ENCODE data around the gene CCDC171.
A peak's percentile ranks its signal among the peaks of the same experiment; 100 is the strongest.

Gene CCDC171

DNA sequence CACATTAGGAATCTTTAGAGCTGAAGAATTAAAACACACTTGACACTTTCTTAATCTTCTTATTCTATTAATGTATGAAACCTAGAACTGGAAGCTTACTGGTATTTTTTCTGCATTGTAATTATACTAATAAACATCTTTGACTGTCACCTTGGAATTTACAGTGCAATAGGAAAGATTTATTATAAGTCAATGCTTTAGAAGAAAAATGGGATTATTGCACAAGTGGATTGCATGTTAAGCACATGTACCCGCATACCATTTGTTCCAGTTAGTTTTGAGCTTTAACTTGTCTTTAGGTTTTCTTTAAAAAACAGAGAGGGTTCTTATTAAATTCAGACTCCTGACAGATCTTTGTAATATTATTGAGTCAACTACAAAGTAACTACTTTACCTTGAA, 278.5 kb downstream of the CCDC171 start:
- no peak overlapping the region for H2AK5ac ChIP-seq (ENCODE audit: low read length)
- no peak overlapping the region for H3K4me2 ChIP-seq (ENCODE audit: low read length)
- DNase-seq = no peak
- H3K56ac ChIP-seq (ENCODE audit: low read length) = no peak overlapping the region
- H3K4me1 ChIP-seq (ENCODE audit: control insufficient read depth, low read depth, low read length) = no peaks in the 10 kb centered on the region
- no peak overlapping the region for H3K18ac ChIP-seq (ENCODE audit: low read length)
- H4K5ac ChIP-seq (ENCODE audit: low read length) = no peak overlapping the region
- H3K4me3 ChIP-seq (ENCODE audit: low read length) = no peak overlapping the region
- no peak overlapping the region for H3K27ac ChIP-seq (ENCODE audit: low read depth, low read length)
- no peak overlapping the region for H2BK5ac ChIP-seq (ENCODE audit: low read length)
- no peak overlapping the region for H3K4ac ChIP-seq (ENCODE audit: low read depth, low read length)
- no CpG with 5 or more reads among the region's 1 CpG for WGBS (ENCODE audit: extremely low coverage, insufficient coverage, low lambda C conversion rate)
- H4K8ac ChIP-seq (ENCODE audit: low read depth, low read length) = no peak overlapping the region
- no peaks in the 10 kb centered on the region for H3K79me1 ChIP-seq (ENCODE audit: low read length)
- no peak overlapping the region for H3K9ac ChIP-seq (ENCODE audit: low read length)
- H2BK120ac ChIP-seq (ENCODE audit: low read depth, low read length) = no peak overlapping the region
- H3K27me3 ChIP-seq (ENCODE audit: insufficient read depth, low read length, poor library complexity) = no peaks in the 10 kb centered on the region
- no peak overlapping the region for H2BK15ac ChIP-seq (replicated peaks; ENCODE audit: low read depth)
- H3K36me3 ChIP-seq (ENCODE audit: control insufficient read depth, insufficient read depth, low read length) = no peaks in the 10 kb centered on the region
- H3K79me2 ChIP-seq (ENCODE audit: control insufficient read depth, insufficient read depth, low read length) = no peaks in the 10 kb centered on the region
- H3K23ac ChIP-seq (ENCODE audit: low read length) = no peak overlapping the region

DNA sequence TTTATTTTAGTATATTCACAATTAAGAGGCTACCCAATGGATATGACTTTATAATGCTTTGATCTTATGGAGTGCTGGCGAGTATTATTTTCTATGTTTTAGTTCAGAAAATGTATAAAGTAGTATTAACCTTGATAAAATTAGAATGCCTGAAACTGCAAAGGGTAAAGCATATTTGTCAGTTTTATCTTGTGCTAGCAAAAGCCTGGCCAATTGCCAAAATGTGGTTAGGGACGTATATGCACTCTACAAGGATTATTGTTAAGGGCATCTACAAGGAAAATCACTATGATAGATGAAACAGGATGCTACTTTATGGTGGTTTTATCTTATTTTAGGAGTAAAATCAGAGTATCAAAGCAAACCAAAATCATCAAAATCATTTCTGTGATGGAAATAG, 281.7 kb downstream of the CCDC171 start:
- no peak overlapping the region for H3K4me3 ChIP-seq (ENCODE audit: low read length)
- no peak overlapping the region for H3K27ac ChIP-seq (ENCODE audit: low read depth, low read length)
- no peaks in the 10 kb centered on the region for H3K36me3 ChIP-seq (ENCODE audit: control insufficient read depth, insufficient read depth, low read length)
- H2AK5ac ChIP-seq (ENCODE audit: low read length) = no peak overlapping the region
- no peaks in the 10 kb centered on the region for H3K79me1 ChIP-seq (ENCODE audit: low read length)
- no peaks in the 10 kb centered on the region for H3K79me2 ChIP-seq (ENCODE audit: control insufficient read depth, insufficient read depth, low read length)
- no peak overlapping the region for H4K8ac ChIP-seq (ENCODE audit: low read depth, low read length)
- H3K4me1 ChIP-seq (ENCODE audit: control insufficient read depth, low read depth, low read length) = no peaks in the 10 kb centered on the region
- H2BK5ac ChIP-seq (ENCODE audit: low read length) = no peak overlapping the region
- no peak overlapping the region for H3K9ac ChIP-seq (ENCODE audit: low read length)
- DNase-seq = no peak
- H3K4ac ChIP-seq (ENCODE audit: low read depth, low read length) = no peak overlapping the region
- H3K4me2 ChIP-seq (ENCODE audit: low read length) = no peak overlapping the region
- H4K5ac ChIP-seq (ENCODE audit: low read length) = no peak overlapping the region
- no peak overlapping the region for H3K23ac ChIP-seq (ENCODE audit: low read length)
- H2BK120ac ChIP-seq (ENCODE audit: low read depth, low read length) = no peak overlapping the region
- no peak overlapping the region for H3K56ac ChIP-seq (ENCODE audit: low read length)
- H2BK15ac ChIP-seq (replicated peaks; ENCODE audit: low read depth) = no peak overlapping the region
- WGBS (ENCODE audit: extremely low coverage, insufficient coverage, low lambda C conversion rate) = no CpG with 5 or more reads among the region's 2 CpGs
- no peaks in the 10 kb centered on the region for H3K27me3 ChIP-seq (ENCODE audit: insufficient read depth, low read length, poor library complexity)
- no peak overlapping the region for H3K18ac ChIP-seq (ENCODE audit: low read length)

DNA sequence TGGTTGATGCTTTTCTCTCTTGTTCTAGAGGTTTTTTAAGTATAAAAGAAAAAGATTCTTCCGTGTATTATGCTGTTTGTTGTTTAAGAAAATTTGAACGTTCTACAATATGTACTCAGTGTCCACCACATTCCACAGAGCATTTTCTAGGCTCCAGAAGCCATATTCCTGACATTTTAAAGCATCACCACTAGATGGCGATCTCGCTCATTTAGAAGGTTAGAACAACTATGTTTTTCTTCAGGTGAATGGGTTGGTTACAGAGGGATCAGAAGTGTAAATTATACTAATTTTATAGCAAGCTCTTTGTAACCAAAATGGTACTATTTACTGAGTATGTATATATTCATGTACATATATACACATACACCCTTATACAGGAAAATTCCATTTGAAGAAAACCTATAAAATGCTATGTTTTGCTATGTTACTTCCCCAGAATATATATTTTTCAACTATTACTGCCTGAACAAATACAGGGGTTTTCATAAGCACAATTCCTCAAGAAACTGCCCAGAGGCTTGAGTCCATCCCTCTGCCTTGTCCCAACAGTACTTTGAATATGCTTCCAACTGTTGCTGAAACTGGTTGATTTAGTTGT, 284.3 kb downstream of the CCDC171 start:
- Histone ChIP-seq H3K4me1 (ENCODE audit: control insufficient read depth, low read depth, low read length) (no peaks in the 10 kb centered on the region), H3K4me3 (ENCODE audit: low read length) (no peak overlapping the region), H4K8ac (ENCODE audit: low read depth, low read length) (no peak overlapping the region), H4K5ac (ENCODE audit: low read length) (no peak overlapping the region), H3K9ac (ENCODE audit: low read length) (no peak overlapping the region), H3K23ac (ENCODE audit: low read length) (no peak overlapping the region), H3K4ac (ENCODE audit: low read depth, low read length) (no peak overlapping the region), H3K27ac (ENCODE audit: low read depth, low read length) (no peak overlapping the region), H3K27me3 (ENCODE audit: insufficient read depth, low read length, poor library complexity) (no peaks in the 10 kb centered on the region), H2BK120ac (ENCODE audit: low read depth, low read length) (no peak overlapping the region), H3K56ac (ENCODE audit: low read length) (no peak overlapping the region), H3K4me2 (ENCODE audit: low read length) (no peak overlapping the region), H3K36me3 (ENCODE audit: control insufficient read depth, insufficient read depth, low read length) (no peaks in the 10 kb centered on the region), H3K18ac (ENCODE audit: low read length) (no peak overlapping the region), H3K79me1 (ENCODE audit: low read length) (no peaks in the 10 kb centered on the region), H2BK5ac (ENCODE audit: low read length) (no peak overlapping the region), H2BK15ac (replicated peaks; ENCODE audit: low read depth) (no peak overlapping the region), H2AK5ac (ENCODE audit: low read length) (no peak overlapping the region), H3K79me2 (ENCODE audit: control insufficient read depth, insufficient read depth, low read length) (no peaks in the 10 kb centered on the region)
- no CpG with 5 or more reads among the region's 4 CpGs for WGBS (ENCODE audit: extremely low coverage, insufficient coverage, low lambda C conversion rate)
- peak; percentile 55 for DNase-seq

DNA sequence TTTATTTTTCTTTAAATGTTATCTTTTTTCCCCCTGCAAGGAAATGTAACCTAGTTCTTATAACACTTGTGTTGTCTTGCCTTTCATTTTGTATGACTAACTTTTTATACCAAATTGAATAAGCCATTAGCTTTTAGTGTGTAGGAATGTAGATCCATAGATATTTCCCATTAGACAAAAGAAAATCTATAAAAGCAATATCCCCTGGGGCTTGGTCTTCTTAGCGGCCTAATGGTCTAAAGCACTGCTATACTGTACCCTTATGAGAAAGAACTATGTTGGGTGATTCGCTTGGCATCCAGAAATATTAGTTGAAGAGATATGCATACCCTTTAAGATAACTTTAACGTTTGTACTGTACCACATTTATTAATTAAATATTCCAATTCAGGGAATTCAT, 289.2 kb downstream of the CCDC171 start:
- no peak overlapping the region for H2AK5ac ChIP-seq (ENCODE audit: low read length)
- no peak overlapping the region for H3K18ac ChIP-seq (ENCODE audit: low read length)

DNA sequence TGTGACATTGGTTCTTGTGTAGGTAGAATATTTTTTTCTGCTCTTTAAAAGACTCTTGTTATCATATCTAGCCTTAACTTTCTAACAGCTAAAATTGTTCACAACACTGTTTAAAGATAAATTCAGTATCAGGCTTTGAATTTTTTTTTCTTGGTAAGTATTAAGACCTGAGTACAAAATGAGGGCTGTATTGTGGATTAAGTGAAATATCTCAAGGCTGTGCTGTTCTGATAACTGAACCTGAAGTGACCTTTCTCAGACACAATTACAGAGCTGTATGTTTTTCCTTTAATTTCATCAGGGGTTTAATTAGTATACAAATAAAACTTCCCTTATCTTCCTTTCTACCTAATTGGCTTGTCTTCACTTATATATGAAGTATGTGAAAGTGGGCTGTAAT, 290.5 kb downstream of the CCDC171 start:
- Histone ChIP-seq H3K79me1 (ENCODE audit: low read length) (no peaks in the 10 kb centered on the region), H3K56ac (ENCODE audit: low read length) (no peak overlapping the region), H3K9ac (ENCODE audit: low read length) (no peak overlapping the region), H3K23ac (ENCODE audit: low read length) (no peak overlapping the region), H2AK5ac (ENCODE audit: low read length) (no peak overlapping the region), H3K4me2 (ENCODE audit: low read length) (no peak overlapping the region), H3K79me2 (ENCODE audit: control insufficient read depth, insufficient read depth, low read length) (no peaks in the 10 kb centered on the region), H3K4ac (ENCODE audit: low read depth, low read length) (no peak overlapping the region), H4K5ac (ENCODE audit: low read length) (no peak overlapping the region), H3K4me1 (ENCODE audit: control insufficient read depth, low read depth, low read length) (no peaks in the 10 kb centered on the region), H3K27me3 (ENCODE audit: insufficient read depth, low read length, poor library complexity) (no peaks in the 10 kb centered on the region), H2BK15ac (replicated peaks; ENCODE audit: low read depth) (no peak overlapping the region), H2BK5ac (ENCODE audit: low read length) (no peak overlapping the region), H3K36me3 (ENCODE audit: control insufficient read depth, insufficient read depth, low read length) (no peaks in the 10 kb centered on the region), H3K27ac (ENCODE audit: low read depth, low read length) (no peak overlapping the region), H3K18ac (ENCODE audit: low read length) (no peak overlapping the region), H4K8ac (ENCODE audit: low read depth, low read length) (no peak overlapping the region), H3K4me3 (ENCODE audit: low read length) (no peak overlapping the region), H2BK120ac (ENCODE audit: low read depth, low read length) (no peak overlapping the region)
- DNase-seq = no peak

More for the DNA sequence above, 289.2 kb downstream of the CCDC171 start:
- no peaks in the 10 kb centered on the region for H3K79me1 ChIP-seq (ENCODE audit: low read length)
- no peak overlapping the region for H2BK120ac ChIP-seq (ENCODE audit: low read depth, low read length)
- H3K27me3 ChIP-seq (ENCODE audit: insufficient read depth, low read length, poor library complexity) = no peaks in the 10 kb centered on the region
- H3K4me1 ChIP-seq (ENCODE audit: control insufficient read depth, low read depth, low read length) = no peaks in the 10 kb centered on the region
- H4K5ac ChIP-seq (ENCODE audit: low read length) = no peak overlapping the region
- H3K4ac ChIP-seq (ENCODE audit: low read depth, low read length) = no peak overlapping the region
- H3K79me2 ChIP-seq (ENCODE audit: control insufficient read depth, insufficient read depth, low read length) = no peaks in the 10 kb centered on the region
- H3K36me3 ChIP-seq (ENCODE audit: control insufficient read depth, insufficient read depth, low read length) = no peaks in the 10 kb centered on the region
- 100% methylated on average over 1 of the region's 3 CpGs for WGBS (ENCODE audit: extremely low coverage, insufficient coverage, low lambda C conversion rate)
- H2BK5ac ChIP-seq (ENCODE audit: low read length) = no peak overlapping the region
- H3K4me3 ChIP-seq (ENCODE audit: low read length) = no peak overlapping the region
- no peak overlapping the region for H3K27ac ChIP-seq (ENCODE audit: low read depth, low read length)
- H3K23ac ChIP-seq (ENCODE audit: low read length) = no peak overlapping the region
- no peak overlapping the region for H3K9ac ChIP-seq (ENCODE audit: low read length)
- no peak for DNase-seq
- no peak overlapping the region for H3K4me2 ChIP-seq (ENCODE audit: low read length)
- H4K8ac ChIP-seq (ENCODE audit: low read depth, low read length) = no peak overlapping the region
- no peak overlapping the region for H3K56ac ChIP-seq (ENCODE audit: low read length)
- no peak overlapping the region for H2BK15ac ChIP-seq (replicated peaks; ENCODE audit: low read depth)

DNA sequence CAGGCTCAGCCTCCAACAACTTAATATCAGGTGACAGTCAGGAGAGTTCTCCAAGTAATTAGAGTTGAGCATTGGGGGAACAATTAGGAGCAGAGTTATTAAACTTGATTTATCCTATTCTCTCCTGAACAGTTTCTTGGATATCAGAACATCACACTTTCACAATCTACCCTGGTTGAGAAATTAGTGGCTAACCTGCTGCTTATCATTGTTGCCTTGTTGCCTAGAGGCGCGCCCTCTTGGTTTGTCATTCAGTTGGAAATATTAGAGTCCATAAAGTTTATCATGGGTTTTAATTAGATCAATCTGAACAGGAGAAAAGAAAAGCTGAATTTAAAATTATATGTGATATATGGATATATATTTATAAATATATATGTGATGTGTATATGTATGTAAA, 291.1 kb downstream of the CCDC171 start:
- Histone ChIP-seq H3K4ac (ENCODE audit: low read depth, low read length) (no peak overlapping the region), H3K56ac (ENCODE audit: low read length) (no peak overlapping the region), H3K4me1 (ENCODE audit: control insufficient read depth, low read depth, low read length) (no peaks in the 10 kb centered on the region), H3K4me3 (ENCODE audit: low read length) (no peak overlapping the region), H3K79me1 (ENCODE audit: low read length) (no peaks in the 10 kb centered on the region), H3K4me2 (ENCODE audit: low read length) (no peak overlapping the region), H3K27ac (ENCODE audit: low read depth, low read length) (no peak overlapping the region), H2AK5ac (ENCODE audit: low read length) (no peak overlapping the region), H3K36me3 (ENCODE audit: control insufficient read depth, insufficient read depth, low read length) (no peaks in the 10 kb centered on the region), H3K79me2 (ENCODE audit: control insufficient read depth, insufficient read depth, low read length) (no peaks in the 10 kb centered on the region), H4K8ac (ENCODE audit: low read depth, low read length) (no peak overlapping the region), H3K23ac (ENCODE audit: low read length) (no peak overlapping the region), H3K18ac (ENCODE audit: low read length) (no peak overlapping the region), H3K27me3 (ENCODE audit: insufficient read depth, low read length, poor library complexity) (no peaks in the 10 kb centered on the region), H3K9ac (ENCODE audit: low read length) (no peak overlapping the region), H2BK120ac (ENCODE audit: low read depth, low read length) (no peak overlapping the region), H4K5ac (ENCODE audit: low read length) (no peak overlapping the region), H2BK5ac (ENCODE audit: low read length) (no peak overlapping the region), H2BK15ac (replicated peaks; ENCODE audit: low read depth) (no peak overlapping the region)
- WGBS (ENCODE audit: extremely low coverage, insufficient coverage, low lambda C conversion rate) = no CpG with 5 or more reads among the region's 2 CpGs
- no peak for DNase-seq

Measured in mesendoderm (in vitro differentiated cells).